ENCODE results near the gene TRIM14.

- TF ChIP-seq POLR2AphosphoS5 (IDR thresholded peaks at IDR 0.05; ENCODE audit: borderline replicate concordance, low read depth, low read length) = no peak
- TF ChIP-seq EZH2 (IDR thresholded peaks at IDR 0.05) = no peak
These were observed 10.4 kb downstream of the TRIM14 start for GRCh38 chr9:98108531-98109031.
